A673 (cell line): ENCODE results near the gene PDLIM5. TPM values are rescaled to one million over a fixed set of nuclear protein-coding genes. Genes with fewer than 3 reads are reported as not detected.

ENCODE experiments used
- BruUV-seq: library from RNA; stranded (reverse); fragments of 400-500 nt; replicated peaks from 2 replicates; lab custom pipeline; 2021; lab: Mats Ljungman, UMichigan
- CTCF ChIA-PET: fragments of 300-600 bp; sonication (Branson Sonifier 250); formaldehyde crosslinking; loops from one replicate; lab custom pipeline; 2022; ENCODE audit warnings: antibody characterized with exemption; lab: Charles Lee
- POLR2A ChIA-PET: fragments of 300-600 bp; sonication (Branson Sonifier 250); formaldehyde crosslinking; loops from one replicate; lab custom pipeline; 2022; ENCODE audit warnings: antibody characterized with exemption; ENCODE audit not compliant: low non-redundant PET; lab: Charles Lee
- DNase-seq: peaks from one replicate; pipeline ENCODE4 v3.0.0-alpha.2; 2015; ENCODE audit warnings: low spot score
- H3K27ac ChIP-seq: fragments of 200-600 bp; sonication (generic); 2 replicates; pipeline ENCODE4 v1.5.1; 2016; ENCODE audit warnings: mixed run types, low read depth, mild to moderate bottlenecking, mixed read lengths, antibody characterized with exemption, low read length; ENCODE audit not compliant: poor library complexity, severe bottlenecking
- H3K27me3 ChIP-seq: fragments of 200-600 bp; sonication (generic); replicated peaks from 2 replicates; pipeline ENCODE4 v1.6.1; 2017; ENCODE audit warnings: mixed run types, low read depth, mild to moderate bottlenecking, mixed read lengths, antibody characterized with exemption, low read length; ENCODE audit not compliant: insufficient read depth, poor library complexity
- H3K36me3 ChIP-seq: fragments of 200-600 bp; sonication (generic); 2 replicates; pipeline ENCODE4 v1.6.1; 2016; ENCODE audit warnings: mixed run types, mild to moderate bottlenecking, mixed read lengths, antibody characterized with exemption, low read length; ENCODE audit not compliant: insufficient read depth, poor library complexity, severe bottlenecking
- H3K4me1 ChIP-seq: fragments of 200-600 bp; sonication (generic); 2 replicates; pipeline ENCODE4 v1.6.1; 2017; ENCODE audit warnings: mixed run types, mild to moderate bottlenecking, mixed read lengths, antibody characterized with exemption, low read length; ENCODE audit not compliant: insufficient read depth, poor library complexity, severe bottlenecking
- H3K4me3 ChIP-seq: fragments of 200-600 bp; sonication (generic); 2 replicates; pipeline ENCODE4 v1.5.1; 2016; ENCODE audit warnings: low read depth, mixed run types, mild to moderate bottlenecking, mixed read lengths, low read length; ENCODE audit not compliant: poor library complexity, severe bottlenecking
- H3K9me3 ChIP-seq: fragments of 200-600 bp; sonication (generic); 2 replicates; pipeline ENCODE4 v1.6.1; 2016; ENCODE audit warnings: mixed run types, low read depth, mild to moderate bottlenecking, mixed read lengths, antibody characterized with exemption, low read length; ENCODE audit not compliant: poor library complexity, severe bottlenecking
- EZH2 ChIP-seq: fragments of 200-600 bp; sonication (generic); IDR thresholded peaks from 2 replicates; pipeline ENCODE4 v1.6.1; 2017; ENCODE audit warnings: borderline replicate concordance, low read depth, mild to moderate bottlenecking, mixed read lengths, antibody characterized with exemption, low read length; ENCODE audit not compliant: poor library complexity, severe bottlenecking
- intact Hi-C: fragments of 100-400 bp; cut with micrococcal nuclease; formaldehyde crosslinking; loops from one replicate; pipeline ENCODE4 v1.10.0; 2022; ENCODE audit not compliant: unreplicated experiment
- total RNA-seq: library from RNA; stranded (reverse); gene quantifications from 2 replicates; pipeline ENCODE4 v1.2.3, GENCODE V29; 2021
- TF ChIP-seq, protein P1 (sequence below): fragments of 300-800, 200-600 bp; sonication (generic); conservative IDR thresholded peaks from 2 replicates; pipeline ENCODE4 v1.5.1; 2017; ENCODE audit warnings: low read depth, mild to moderate bottlenecking, antibody characterized with exemption, low read length, moderate library complexity, mixed read lengths

PDLIM5 gene
- total RNA-seq, 1 experiment from 2014 or later, result 174 TPM

DNA sequence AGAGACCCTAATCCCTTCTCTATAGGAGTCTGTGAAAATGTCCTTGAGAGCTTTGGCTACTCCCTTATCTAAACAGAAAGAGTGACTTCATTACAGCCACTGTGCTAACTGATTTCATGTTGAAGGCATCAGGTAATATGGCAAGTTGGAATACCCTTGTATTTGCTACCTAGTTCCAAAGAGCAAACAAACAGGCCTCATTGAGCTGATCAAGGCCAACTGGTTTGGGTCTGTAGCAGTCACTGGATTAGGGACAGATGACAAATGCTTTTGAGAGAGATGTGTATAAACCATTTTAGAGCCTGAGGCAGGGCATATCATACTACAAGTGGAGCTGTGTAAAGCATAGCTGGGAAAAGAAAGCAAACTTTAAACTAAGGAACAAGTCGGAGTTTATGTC is 22.9 kb upstream of the PDLIM5 start:
- intact Hi-C loops, result no loop called here
- no peak overlapping the region for H3K4me3 ChIP-seq
- peaks cover 9% of the 10 kb centered on the region for H3K9me3 ChIP-seq
- ChIA-PET CTCF (no interaction called here), POLR2A (no interaction called here)
- no peaks in the 10 kb centered on the region for H3K27me3 ChIP-seq
- H3K4me1 ChIP-seq, result no peaks in the 10 kb centered on the region
- H3K27ac ChIP-seq, result no peak overlapping the region
- no TSS peak for BruUV-seq
- TF ChIP-seq, protein P1, sequence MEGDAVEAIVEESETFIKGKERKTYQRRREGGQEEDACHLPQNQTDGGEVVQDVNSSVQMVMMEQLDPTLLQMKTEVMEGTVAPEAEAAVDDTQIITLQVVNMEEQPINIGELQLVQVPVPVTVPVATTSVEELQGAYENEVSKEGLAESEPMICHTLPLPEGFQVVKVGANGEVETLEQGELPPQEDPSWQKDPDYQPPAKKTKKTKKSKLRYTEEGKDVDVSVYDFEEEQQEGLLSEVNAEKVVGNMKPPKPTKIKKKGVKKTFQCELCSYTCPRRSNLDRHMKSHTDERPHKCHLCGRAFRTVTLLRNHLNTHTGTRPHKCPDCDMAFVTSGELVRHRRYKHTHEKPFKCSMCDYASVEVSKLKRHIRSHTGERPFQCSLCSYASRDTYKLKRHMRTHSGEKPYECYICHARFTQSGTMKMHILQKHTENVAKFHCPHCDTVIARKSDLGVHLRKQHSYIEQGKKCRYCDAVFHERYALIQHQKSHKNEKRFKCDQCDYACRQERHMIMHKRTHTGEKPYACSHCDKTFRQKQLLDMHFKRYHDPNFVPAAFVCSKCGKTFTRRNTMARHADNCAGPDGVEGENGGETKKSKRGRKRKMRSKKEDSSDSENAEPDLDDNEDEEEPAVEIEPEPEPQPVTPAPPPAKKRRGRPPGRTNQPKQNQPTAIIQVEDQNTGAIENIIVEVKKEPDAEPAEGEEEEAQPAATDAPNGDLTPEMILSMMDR, result no peak
- TF ChIP-seq EZH2, result no peak
- H3K36me3 ChIP-seq, result no peaks in the 10 kb centered on the region
- DNase-seq, result no peak

- no peak for DNase-seq
- H3K4me1 ChIP-seq, result no peaks in the 10 kb centered on the region
- H3K27ac ChIP-seq, result no peak overlapping the region
- no peak overlapping the region for H3K4me3 ChIP-seq
- H3K36me3 ChIP-seq, result no peaks in the 10 kb centered on the region
- intact Hi-C loops, result no loop called here
- peaks cover 9% of the 10 kb centered on the region for H3K9me3 ChIP-seq
- no peaks in the 10 kb centered on the region for H3K27me3 ChIP-seq
- TF ChIP-seq, protein P1, result no peak
- no peak for TF ChIP-seq EZH2
- no TSS peak for BruUV-seq
- CTCF ChIA-PET, result no interaction called here
- POLR2A ChIA-PET, result no interaction called here
These were observed 21.3 kb upstream of the PDLIM5 start for GRCh38 chr4:94430406-94430805.

DNA sequence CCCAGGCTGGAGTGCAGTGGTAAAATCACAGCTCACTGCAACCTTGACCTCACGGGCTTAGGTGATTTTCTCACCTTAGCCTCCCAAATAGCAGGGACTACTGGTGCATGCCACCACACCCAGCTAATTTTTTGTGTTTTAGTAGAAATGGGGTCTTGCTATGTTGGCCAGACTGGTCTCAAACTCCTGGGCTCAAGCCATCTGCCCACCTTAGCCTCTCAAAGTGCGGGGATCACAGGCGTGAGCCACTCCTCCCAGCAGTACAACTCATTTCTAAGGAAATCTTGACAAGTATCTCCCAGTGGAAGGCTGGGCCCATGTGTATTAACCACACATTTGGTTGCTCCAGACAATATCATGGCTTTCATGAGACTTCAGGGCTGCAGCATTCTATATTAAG is 20.4 kb upstream of the PDLIM5 start:
- no peak for DNase-seq
- Histone ChIP-seq H3K9me3 (peaks cover 7% of the 10 kb centered on the region), H3K27me3 (no peaks in the 10 kb centered on the region), H3K27ac (no peak overlapping the region), H3K4me3 (no peak overlapping the region), H3K4me1 (no peaks in the 10 kb centered on the region), H3K36me3 (no peaks in the 10 kb centered on the region)
- intact Hi-C loops, result no loop called here
- ChIA-PET POLR2A (no interaction called here), CTCF (no interaction called here)
- BruUV-seq, result no TSS peak
- no peak for TF ChIP-seq EZH2
- TF ChIP-seq, protein P1, result no peak
